Central memory CD4-positive, alpha-beta T cell (primary cell): Measurements from ENCODE around the gene RRM1.
"Not testable (repeated sequence)": the region's sequence is repeated elsewhere in the genome, so short reads cannot be mapped to it uniquely, and the experiment has no call there.

Experiments
- DNase-seq: peaks from one replicate; pipeline ENCODE4 v3.0.0; 2022

The RRM1 gene

GRCh38 chr11:4140067-4140636 lies 45.6 kb downstream of the RRM1 start:
- no peak for DNase-seq

- DNase-seq, result no peak
Observed at GRCh38 chr11:4146070-4146771, 51.6 kb downstream of the RRM1 start.

GRCh38 chr11:4146772-4147098 lies 52.1 kb downstream of the RRM1 start:
- DNase-seq, result no peak

GRCh38 chr11:4154503-4154902 lies 59.9 kb downstream of the RRM1 start:
- DNase-seq, result no peak

- DNase-seq, result no peak
Observed at GRCh38 chr11:4156571-4156970, 62.0 kb downstream of the RRM1 start.

GRCh38 chr11:4158818-4159217 lies 64.2 kb downstream of the RRM1 start:
- DNase-seq, result not testable (repeated sequence)

- no peak for DNase-seq
Observed at GRCh38 chr11:4161305-4161704, 66.7 kb downstream of the RRM1 start.

- no peak for DNase-seq
Observed at GRCh38 chr11:4164884-4165590, 70.4 kb downstream of the RRM1 start.

GRCh38 chr11:4167292-4167691 lies 72.7 kb downstream of the RRM1 start:
- DNase-seq, result no peak

- no peak for DNase-seq
Observed at GRCh38 chr11:4167758-4168157, 73.2 kb downstream of the RRM1 start.

GRCh38 chr11:4175620-4176350 lies 81.2 kb downstream of the RRM1 start:
- not testable (repeated sequence) for DNase-seq

- no peak for DNase-seq
Observed at GRCh38 chr11:4178813-4179662, 84.4 kb downstream of the RRM1 start.

GRCh38 chr11:4180441-4181183 lies 86.0 kb downstream of the RRM1 start:
- no peak for DNase-seq

- DNase-seq, result no peak
Observed at GRCh38 chr11:4181782-4182721, 87.5 kb downstream of the RRM1 start.

GRCh38 chr11:4183410-4184057 lies 88.9 kb downstream of the RRM1 start:
- DNase-seq, result no peak

- no peak for DNase-seq
Observed at GRCh38 chr11:4184163-4184916, 89.7 kb downstream of the RRM1 start.

- DNase-seq, result no peak
Observed at GRCh38 chr11:4185561-4185960, 91.0 kb downstream of the RRM1 start.

- DNase-seq, result no peak
Observed at GRCh38 chr11:4186464-4187054, 92.0 kb downstream of the RRM1 start.
